ENCODE results near the gene MYEOV. TPM values are rescaled to one million over a fixed set of nuclear protein-coding genes. Genes with fewer than 3 reads are reported as not detected.
A peak's percentile ranks its signal among the peaks of the same experiment; 100 is the strongest.

MYEOV gene
- total and polyA plus RNA-seq, 10 of the 15 experiments (the other 5 are each of a cell fraction or from before 2014, with no cell fraction given) = 0.05 to 0.40 (median 0.26) TPM; not detected in 3

GRCh38 chr11:69277074-69277809 lies 16.7 kb upstream of the MYEOV start (continued):
- 0 out of 2 replicates have a peak, but pooled peaks have one; percentile 74 for TF ChIP-seq CBX5 (IDR thresholded peaks at IDR 0.05; ENCODE audit: low read depth)
- TF ChIP-seq HDAC6 (IDR thresholded peaks at IDR 0.05; ENCODE audit: unreplicated experiment) = no peak
- no peak for TF ChIP-seq MYB (IDR thresholded peaks at IDR 0.05; ENCODE audit: borderline replicate concordance, low read depth, low read length)
- peak; percentile 83 for TF ChIP-seq JUNB (IDR thresholded peaks at IDR 0.05)
- TF ChIP-seq EED (IDR thresholded peaks at IDR 0.05; ENCODE audit: low read depth) = peak; percentile 93
- peak; percentile 82 for TF ChIP-seq TCF12 (IDR thresholded peaks at IDR 0.05; ENCODE audit: low read depth, low read length)
- peak; percentile 33; the same call in 1 of the 2 replicates for TF ChIP-seq GABPA (IDR thresholded peaks at IDR 0.05; ENCODE audit: low read depth)
- TF ChIP-seq CREB1 (IDR thresholded peaks at IDR 0.05; ENCODE audit: low read depth) = peak; percentile 47; the same call in 1 of the 2 replicates
- TF ChIP-seq PKNOX1 (IDR thresholded peaks at IDR 0.05) = 0 out of 2 replicates have a peak, but pooled peaks have one; percentile 22
- TF ChIP-seq FOXM1 (IDR thresholded peaks at IDR 0.05; ENCODE audit: low read depth, low read length) = peak; percentile 75; the same call in 1 of the 2 replicates
- no peak for TF ChIP-seq STAT1 (conservative IDR thresholded peaks at IDR 0.05)
- no peak for TF ChIP-seq BACH1 (IDR thresholded peaks at IDR 0.05; ENCODE audit: borderline replicate concordance)
- no peak for TF ChIP-seq IRF5 (IDR thresholded peaks at IDR 0.05; ENCODE audit: borderline replicate concordance)
- no peak; a peak in 1 of 4 replicates for TF ChIP-seq EP300 (IDR thresholded peaks at IDR 0.05; ENCODE audit: borderline replicate concordance in 1 of 2, control insufficient read depth in 1 of 2, low read depth in 2 of 2, low read length in 2 of 2)
- peak; percentile 94 for TF ChIP-seq MEF2A (IDR thresholded peaks at IDR 0.05; ENCODE audit: insufficient read depth, low read depth, low read length)
- peak; percentile 84 for TF ChIP-seq IRF4 (IDR thresholded peaks at IDR 0.05; ENCODE audit: low read depth, low read length)
- TF ChIP-seq ASH2L (IDR thresholded peaks at IDR 0.05; ENCODE audit: borderline replicate concordance, low read depth) = no peak
- no peak for TF ChIP-seq FOXK2 (IDR thresholded peaks at IDR 0.05)
